HG03097 (cell line): ENCODE measurements around the gene NRXN3.

ENCODE experiments used
- ATAC-seq: cut with Tn5 transposase; IDR thresholded peaks from one replicate; pipeline ENCODE4 v1.9.1; 2021; ENCODE audit not compliant: unreplicated experiment, low FRiP score

NRXN3 gene

GRCh38 chr14:79475887-79476532, 1305.8 kb downstream of the NRXN3 start:
- no peak for ATAC-seq

GRCh38 chr14:79476552-79476951, 1306.4 kb downstream of the NRXN3 start:
- no peak for ATAC-seq

- no peak for ATAC-seq
Observed at GRCh38 chr14:79480212-79480611, 1310.0 kb downstream of the NRXN3 start.

- no peak for ATAC-seq
Observed at GRCh38 chr14:79482825-79483224, 1312.7 kb downstream of the NRXN3 start.

GRCh38 chr14:79483477-79484388, 1313.6 kb downstream of the NRXN3 start:
- ATAC-seq = no peak

- no peak for ATAC-seq
Observed at GRCh38 chr14:79487632-79488031, 1317.5 kb downstream of the NRXN3 start.

GRCh38 chr14:79491161-79491560, 1321.0 kb downstream of the NRXN3 start:
- ATAC-seq = no peak

GRCh38 chr14:79493081-79493645, 1323.0 kb downstream of the NRXN3 start:
- no peak for ATAC-seq

GRCh38 chr14:79496701-79497100, 1326.5 kb downstream of the NRXN3 start:
- no peak for ATAC-seq

GRCh38 chr14:79500489-79500888, 1330.3 kb downstream of the NRXN3 start:
- ATAC-seq = no peak

GRCh38 chr14:79502136-79502750, 1332.1 kb downstream of the NRXN3 start:
- no peak for ATAC-seq

GRCh38 chr14:79502751-79503148, 1332.6 kb downstream of the NRXN3 start:
- ATAC-seq = no peak

GRCh38 chr14:79510659-79511058, 1340.5 kb downstream of the NRXN3 start:
- ATAC-seq = no peak

GRCh38 chr14:79511146-79511545, 1341.0 kb downstream of the NRXN3 start:
- no peak for ATAC-seq

GRCh38 chr14:79513446-79513845, 1343.3 kb downstream of the NRXN3 start:
- ATAC-seq = no peak

GRCh38 chr14:79514700-79515099, 1344.5 kb downstream of the NRXN3 start:
- ATAC-seq = no peak

- no peak for ATAC-seq
Observed at GRCh38 chr14:79515158-79515557, 1345.0 kb downstream of the NRXN3 start.

- no peak for ATAC-seq
Observed at GRCh38 chr14:79516009-79516408, 1345.8 kb downstream of the NRXN3 start.

- no peak for ATAC-seq
Observed at GRCh38 chr14:79525416-79525815, 1355.2 kb downstream of the NRXN3 start.

GRCh38 chr14:79528828-79529416, 1358.7 kb downstream of the NRXN3 start:
- ATAC-seq = no peak

- no peak for ATAC-seq
Observed at GRCh38 chr14:79530555-79530954, 1360.4 kb downstream of the NRXN3 start.
